HG03280 (cell line): ENCODE measurements around the gene RBP4.

Experiments used
- ATAC-seq: cut with Tn5 transposase; IDR thresholded peaks from one replicate; pipeline ENCODE4 v1.9.1; 2021; ENCODE audit warnings: mild to moderate bottlenecking, moderate library complexity; ENCODE audit not compliant: unreplicated experiment

Gene RBP4

DNA sequence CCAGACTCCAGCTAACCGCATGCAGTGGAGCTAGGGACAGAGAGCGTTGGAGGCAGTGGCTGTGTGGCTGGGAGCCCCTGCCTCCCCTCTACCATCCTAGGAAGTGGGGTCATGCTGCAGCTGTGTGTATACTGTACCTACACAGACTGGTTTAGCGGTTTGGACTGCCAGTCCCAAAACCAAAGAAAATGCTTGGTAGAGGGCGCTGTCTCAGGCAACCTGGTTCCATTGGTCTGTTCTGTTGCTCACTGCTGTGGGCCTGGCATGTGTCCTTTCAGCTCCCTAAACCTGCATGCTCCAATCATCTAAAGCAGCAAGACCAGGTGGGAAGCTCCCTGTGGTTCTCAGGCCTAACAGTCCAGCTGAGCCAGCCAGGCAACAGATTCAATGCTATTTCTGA is 4.5 kb downstream of the RBP4 start:
- no peak for ATAC-seq

DNA sequence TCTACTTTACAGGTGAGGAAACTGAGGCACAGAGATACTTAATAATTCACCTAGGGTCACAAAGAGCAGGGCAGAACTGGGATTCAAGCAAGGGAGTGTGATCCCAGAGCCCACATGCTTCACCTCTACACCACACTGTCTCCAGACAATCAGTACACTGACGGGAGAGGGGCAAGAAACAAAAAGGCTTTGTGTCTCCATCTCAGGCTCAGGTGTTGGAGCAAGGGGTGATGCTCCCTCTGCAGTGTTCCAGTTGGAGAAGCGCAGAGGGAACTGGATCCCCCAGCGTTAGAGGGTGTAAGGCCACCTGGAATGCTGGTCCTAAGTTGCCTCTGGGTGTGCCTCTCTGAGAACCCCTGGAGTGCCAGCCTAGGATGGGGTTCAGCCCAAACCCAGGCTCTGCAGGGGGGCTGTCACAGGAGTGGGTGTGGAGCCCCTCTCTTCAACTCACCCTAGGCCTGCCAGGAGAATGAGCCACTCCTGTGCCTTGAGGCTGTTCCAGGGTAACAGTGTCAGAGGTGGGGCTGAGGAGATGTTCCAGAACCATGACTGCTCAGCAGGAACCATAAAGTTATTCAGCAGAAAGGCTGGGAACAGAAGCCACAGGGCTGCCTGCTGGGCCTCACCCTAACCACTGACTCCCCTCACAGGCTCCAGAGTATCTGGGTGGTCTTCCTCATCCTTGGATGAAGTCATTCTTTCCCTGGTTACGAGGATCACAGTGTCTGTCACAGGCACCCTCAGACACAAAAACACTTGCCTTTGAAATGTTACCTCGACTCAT is 5.5 kb downstream of the RBP4 start:
- ATAC-seq = no peak

DNA sequence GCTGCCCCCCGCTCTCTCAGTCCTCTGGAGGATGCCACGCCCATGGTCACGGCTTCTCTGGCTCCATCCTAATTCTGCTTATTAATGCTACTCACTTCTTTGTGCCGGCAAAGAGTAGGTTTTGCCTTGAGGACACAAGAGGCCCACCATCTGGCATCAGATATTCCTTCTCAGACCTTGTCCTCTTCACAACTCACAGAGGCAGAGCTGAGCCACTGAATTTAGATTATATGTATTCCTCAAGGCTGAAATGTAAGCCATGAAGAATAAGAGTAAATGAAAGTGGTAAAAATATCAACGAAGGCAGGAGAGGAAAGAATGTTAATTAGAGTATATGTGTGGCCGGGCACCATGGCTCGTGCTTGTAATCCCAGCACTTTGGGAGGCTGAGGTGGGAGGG is 6.5 kb downstream of the RBP4 start:
- ATAC-seq = no peak

DNA sequence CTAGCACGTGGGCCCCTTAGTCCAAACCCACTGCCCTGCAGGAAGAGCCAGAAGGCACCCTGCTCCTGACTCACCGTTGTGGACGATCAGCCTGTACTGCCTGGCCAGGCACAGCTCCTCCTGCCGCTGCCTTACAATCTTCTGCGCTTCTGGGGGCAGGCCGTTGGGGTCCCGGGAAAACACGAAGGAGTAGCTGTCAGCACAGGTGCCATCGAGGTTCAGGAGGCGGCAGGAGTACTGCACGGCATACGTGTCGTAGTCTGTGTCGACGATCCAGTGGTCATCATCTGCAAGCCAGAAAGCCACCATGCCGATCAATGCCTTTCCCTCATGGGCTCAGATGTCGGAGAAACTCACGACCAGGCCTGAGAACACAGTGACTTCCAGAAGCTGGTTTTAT is 7.3 kb downstream of the RBP4 start:
- ATAC-seq = no peak

DNA sequence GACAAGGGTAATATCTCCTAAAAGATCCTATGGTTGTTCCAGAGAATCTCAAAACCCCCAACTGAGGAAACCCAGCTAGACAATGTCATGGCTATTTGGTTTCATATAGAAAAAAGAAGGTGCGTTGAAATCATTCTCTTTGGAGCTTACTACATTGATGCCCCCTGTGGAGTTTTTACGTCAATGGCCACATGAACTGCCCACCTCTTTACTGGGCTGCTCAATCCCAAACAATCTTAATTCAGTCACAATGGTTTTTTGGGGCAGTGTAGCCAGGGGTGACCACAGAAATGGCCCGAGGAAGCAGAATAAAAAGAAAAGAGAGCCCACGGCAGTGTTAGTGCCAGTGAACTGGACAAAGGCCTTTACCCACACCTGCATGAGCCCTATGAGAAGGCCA is 7.8 kb downstream of the RBP4 start:
- ATAC-seq = no peak

DNA sequence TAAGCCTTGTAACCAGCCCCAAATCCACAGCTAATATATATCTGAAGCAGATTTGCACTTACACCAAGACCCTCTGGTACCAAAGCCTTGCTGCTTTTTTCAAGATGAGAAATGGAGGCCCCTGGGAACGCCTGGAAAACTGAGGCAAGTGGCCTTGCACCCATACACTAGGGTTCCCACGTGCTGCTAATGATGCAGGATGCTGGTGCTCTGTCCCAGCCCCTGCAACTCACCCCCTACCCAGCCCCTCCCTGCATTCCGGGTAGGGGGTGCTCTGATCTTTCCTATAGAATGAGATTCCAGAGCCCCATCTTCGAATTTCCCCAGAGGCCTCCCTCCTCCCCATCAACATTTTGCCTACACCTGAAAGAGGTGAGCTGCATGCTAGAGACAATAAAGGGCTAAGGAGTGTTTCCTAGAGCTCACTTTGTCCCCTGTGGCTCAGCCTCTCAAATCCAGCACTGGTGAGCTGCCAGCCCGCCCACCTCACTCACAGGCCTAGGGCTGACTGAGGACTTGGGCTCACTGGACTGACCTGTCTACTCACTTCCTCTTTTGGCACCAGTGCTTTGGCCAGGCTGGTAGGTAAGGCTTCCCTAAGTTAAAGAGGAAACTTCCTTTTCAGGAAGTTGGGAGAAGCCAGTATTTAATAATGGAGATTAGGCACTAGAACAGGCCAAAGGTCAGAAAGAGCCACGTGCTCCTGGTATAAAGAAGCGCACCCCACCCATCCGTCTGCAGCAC is 9.8 kb downstream of the RBP4 start:
- no peak for ATAC-seq

DNA sequence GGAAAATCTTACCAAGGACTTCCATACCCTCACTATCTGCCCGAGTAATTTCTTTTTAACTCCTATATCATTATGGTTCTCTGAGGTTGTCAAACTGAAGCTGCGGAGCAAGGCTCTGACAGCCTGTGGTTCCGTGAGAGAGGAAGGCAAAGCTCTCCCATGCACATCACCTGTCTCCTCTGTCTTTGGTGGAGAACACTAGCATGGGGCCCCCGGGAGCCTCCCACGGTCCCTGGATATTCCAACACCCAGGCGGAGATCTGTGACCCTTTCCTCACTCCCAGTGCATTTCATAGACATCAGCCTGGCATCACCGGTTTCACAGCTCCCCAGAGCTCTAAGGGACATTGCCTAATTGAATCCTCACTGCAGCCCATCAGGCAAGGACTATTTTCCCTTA is 10.4 kb downstream of the RBP4 start:
- ATAC-seq = no peak

DNA sequence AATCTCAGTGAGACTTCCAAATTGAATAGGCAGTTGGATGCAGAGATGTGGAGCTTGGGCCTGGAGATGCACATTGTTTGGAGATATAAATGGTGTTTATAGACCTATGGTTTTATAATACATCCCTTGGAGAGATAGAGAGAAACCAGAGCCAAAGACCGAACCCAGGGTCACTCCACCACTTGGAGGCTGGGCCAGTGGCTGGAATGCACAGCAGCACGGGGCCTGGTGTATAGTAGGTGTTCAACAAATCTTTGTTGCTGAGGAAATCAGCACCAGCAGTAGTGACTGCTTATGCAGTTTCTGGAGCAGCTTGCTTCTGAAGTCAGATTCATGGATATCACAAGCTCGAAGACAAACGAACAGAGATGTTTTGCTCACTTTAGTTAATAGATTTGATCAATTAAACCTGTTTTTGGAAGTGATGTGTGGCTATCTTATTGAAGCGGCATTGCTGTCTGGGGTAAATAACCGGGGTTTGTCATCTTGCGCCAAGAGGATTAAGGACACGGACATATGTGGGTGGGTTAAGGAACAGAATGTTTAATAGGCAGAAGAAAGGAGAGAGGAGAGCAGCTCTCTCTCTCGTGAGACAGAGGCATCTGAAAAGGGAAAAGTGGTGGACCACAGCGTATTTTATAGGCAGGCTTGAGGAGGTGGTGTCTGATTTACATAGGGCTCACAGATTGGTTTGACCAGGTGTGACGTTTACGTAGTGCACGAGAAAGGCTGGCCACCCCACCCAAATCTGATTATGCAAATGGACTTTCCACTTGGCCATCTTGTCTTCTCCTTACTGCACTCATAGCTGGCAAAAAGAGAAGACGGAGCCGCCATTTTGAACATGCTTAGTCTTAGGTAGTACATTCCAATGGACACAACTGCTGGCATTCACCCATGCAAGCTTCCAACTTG is 11.1 kb downstream of the RBP4 start:
- no peak for ATAC-seq

DNA sequence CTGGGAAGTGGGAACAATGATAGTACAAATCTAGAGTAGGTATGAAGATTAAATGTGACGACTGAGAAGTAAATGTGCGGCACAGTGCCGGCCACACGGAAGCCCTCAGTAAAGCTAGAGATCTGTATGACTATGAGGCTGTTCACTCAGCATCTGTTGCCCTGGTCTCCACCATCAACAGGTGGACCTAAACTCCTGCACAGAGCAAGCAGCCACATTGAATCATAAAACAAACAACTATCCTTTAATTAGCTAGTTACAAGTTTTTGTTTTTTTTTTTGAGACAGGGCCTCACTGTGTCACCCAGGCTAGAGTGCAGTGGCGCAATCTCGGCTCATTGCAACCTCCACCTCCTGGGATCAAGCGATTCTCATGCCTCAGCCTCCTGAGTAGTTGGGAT is 16.6 kb downstream of the RBP4 start:
- no peak for ATAC-seq

DNA sequence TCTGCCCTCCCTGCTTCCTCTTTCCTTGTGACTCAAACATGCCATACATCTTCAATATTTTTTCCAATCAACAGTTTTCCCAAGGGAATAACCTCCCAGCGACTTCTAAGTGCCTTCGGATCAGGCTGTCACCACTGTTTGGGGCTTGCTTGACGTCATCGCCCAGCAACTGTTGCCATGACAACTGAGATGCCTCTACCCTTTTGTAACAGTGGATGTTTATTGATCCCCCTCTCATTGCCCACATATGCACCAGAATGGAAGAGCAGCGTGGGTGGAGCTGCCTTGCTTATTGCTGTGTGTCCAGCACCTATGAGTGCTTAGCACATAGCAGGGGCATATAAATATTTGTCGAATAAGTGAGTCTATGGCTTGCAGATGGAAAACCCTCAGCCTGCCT is 20.2 kb downstream of the RBP4 start:
- ATAC-seq = no peak

DNA sequence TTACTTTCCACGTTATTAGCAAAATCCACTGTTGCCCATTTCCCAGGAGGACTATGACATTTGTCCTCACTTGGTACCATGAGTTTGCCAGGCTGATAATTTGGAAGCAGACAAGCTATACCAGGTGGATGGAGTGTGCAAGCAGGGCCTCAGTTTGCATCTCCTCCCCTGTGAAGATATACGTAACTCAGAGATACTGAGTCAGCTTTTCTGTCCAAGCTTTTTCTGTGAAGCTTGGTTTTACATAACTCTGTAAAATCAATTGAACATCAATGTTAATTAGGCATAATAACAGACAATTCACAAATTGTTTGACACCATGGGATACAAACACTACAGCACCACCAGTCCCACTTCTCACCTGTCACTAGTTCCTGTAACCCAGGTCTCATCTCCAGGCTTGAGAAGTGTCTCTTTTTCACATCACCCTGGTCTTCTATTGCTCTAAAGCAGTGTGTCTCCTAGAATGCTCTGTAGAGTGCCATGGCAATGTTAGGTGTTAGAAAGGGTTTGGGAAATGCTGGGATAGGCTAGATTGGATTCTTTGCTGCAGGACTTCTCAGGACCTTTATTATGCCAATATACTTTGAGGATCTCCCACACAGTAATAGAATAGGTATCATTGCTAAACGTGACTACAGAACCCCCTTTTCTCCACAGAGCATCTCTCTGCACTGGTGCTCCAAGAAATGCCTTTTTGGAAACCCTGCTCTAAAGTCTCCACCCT is 20.9 kb downstream of the RBP4 start:
- no peak for ATAC-seq

DNA sequence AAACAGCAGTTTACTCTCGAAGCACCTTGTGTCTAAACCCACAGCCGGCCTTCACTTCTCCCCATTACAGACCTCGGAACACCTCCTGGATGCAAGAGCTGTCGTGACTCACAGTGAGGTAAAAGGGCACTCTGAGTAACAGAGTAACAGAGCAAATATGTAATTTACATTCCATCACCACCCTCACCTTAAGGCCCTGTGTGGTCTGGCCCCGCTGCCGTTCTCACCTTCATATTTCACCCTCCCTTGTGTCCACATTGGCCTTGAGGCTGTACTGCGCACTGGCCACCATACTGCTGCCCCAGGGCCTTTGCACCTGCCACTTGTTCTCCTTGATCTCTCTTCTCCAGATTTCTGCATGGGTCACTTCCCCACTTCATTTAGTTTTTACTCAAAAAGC is 21.9 kb downstream of the RBP4 start:
- ATAC-seq = no peak

DNA sequence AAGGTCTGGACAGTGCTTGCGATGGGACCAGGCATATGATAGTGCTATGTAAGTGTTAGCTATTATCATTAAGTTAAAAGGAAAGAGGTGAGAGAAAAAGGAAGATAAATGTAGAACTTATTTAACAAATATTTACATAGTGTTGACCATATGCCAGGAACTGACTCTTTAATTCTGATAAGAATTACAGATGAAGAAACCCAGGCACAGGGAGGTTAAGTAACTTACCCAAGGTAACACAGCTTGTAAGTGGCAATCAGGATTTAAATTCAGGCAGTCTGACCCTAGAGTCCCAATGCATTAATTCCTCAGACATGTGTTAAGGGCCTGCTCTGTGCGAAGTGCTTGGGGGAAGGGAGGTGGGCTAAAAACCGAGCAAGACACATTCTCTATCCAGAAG is 23.5 kb downstream of the RBP4 start:
- no peak for ATAC-seq

DNA sequence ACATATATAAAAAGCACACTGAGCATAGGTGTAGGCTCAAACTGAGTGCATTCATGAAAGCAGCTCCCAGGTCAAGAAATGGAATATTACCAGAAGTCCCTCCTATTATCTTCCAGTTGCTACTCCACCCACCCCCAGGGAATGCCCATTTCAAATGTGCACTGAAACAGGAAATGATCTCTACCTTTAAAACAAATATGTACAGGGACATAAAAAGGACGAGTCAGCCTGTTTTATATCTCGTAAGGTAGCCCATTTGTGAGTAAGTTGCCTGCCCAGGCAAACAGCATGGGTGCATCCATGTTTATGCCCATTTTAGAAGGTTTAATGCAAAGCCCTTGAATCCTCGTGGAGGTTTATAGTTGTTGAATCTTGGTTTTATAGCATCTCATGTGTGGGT is 24.1 kb downstream of the RBP4 start:
- ATAC-seq = no peak

DNA sequence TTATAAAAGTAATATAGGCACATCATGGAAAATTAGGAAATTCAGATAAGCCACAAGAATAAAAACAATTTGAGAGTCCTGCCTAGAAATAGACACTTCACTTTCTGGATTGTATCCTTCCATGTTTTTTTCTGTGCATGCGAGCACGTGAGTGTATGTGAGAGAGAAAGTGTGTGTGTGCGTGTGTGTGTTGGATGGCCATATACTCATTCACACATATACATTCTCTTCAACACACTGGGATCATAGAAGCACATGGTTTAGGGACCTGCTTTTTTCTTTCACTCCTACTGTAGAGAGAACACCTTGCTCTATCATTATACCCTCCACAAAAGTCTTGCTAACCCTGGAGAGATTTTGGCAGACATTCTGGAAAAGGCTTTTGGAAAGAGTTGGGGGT is 27.1 kb downstream of the RBP4 start:
- ATAC-seq = no peak

DNA sequence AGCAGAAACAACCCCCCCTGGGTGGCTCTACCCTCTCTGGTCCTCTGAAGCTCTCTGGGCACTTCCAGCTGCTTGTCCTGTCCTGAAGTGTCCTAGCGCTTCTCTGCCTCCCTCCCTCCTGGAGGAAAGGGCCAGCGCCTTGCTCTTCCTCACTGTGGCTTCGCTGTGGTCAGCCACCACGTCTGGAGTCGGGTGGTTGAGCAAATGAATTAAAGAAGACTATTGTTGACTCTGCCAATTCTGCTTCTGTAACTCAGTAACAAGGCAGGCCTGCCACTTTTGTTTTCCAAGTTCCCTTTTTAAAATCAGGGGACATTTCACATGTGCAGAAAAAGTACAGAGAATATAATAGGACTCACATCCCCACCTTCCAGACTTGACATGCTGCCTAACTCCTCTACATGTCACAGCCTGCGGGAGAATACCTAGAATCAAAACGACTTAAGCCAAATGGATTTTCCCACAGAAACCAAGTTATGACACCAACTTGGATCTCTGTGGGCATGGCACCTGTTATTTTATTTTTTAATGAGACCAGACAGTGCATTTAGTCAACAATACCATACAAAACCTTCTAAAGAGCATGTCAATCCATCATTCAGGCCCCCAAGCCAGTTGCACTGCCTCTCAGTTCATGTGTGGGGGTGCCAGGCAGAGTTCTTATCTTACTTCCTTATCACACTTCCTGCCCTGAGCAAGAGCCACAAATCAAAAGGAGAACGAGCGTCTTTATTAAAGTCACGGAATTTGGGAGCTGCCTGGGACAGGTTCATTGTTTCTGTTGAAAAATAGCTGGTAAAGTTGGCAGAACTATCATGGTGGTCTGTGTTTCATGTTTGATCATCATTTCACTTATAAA is 27.8 kb downstream of the RBP4 start:
- ATAC-seq = no peak

DNA sequence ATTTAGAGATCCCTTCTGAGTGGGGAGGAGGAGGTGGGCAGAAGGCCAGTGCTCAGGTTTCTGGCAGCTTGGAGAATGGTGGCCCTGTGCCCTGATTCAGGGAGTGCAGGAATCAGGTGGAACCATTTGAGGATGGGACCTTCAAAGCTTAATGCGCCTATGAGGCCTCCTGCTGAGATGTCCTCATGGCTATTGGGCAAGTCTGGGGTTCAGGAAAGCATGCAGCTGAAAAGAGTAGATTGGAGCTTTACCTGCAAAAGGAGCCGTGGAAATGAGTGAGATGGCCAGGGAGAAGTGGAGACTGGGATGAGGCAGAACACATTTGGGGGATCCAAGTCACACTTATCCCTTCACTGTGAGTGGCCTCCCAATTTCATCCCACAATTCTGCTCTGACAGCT is 28.4 kb downstream of the RBP4 start:
- ATAC-seq = no peak

DNA sequence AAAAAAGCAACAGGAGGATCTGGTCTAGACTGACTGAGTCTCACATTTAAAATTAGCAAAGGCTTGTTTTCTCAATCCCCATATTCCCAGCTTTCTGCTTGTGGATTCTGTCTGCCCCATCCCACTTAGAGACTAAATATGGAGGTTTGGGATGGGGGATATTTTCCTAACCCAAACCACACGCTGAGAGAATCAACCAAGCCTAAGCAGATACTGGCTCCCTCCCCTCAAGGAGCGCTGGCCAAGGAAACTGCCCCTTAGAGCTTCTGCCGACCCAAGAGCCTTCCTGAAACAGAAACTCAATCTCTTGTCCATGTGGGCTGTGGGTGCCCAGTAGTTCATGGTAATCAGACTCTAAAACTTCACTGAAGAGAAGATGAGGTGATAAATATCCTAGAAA is 30.7 kb downstream of the RBP4 start:
- ATAC-seq = no peak

DNA sequence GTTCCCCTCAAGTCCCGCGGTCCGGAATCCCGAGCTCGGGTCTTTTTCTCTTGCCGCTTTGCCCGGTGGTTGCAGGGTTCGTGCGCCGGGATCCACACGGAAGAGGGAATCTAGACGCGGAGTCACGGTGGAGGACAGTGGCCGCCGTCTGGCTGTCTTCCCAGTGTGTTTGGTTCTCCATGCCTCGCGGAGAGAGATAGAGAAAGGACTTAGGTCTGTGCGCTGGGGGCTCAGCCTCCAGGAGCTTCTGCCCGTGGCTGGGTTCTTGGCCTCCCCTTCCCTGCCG is 33.0 kb downstream of the RBP4 start:
- no peak for ATAC-seq
